Measurements from ENCODE around the gene CPXM2.
"Not testable (repeated sequence)": the region's sequence is repeated elsewhere in the genome, so short reads cannot be mapped to it uniquely, and the experiment has no call there.

CPXM2 gene

GRCh38 chr10:123746061-123746460 lies 145.5 kb downstream of the CPXM2 start:
- no peak for DNase-seq (ENCODE audit: low read depth in 1 of 2, low spot score in 1 of 2)
- TF ChIP-seq JUND (IDR thresholded peaks at IDR 0.05; ENCODE audit: low read depth) = no peak
- in situ Hi-C loops (cut with HindIII; ENCODE audit: low pct_unique_long_range_greater_than_20kb, low sequenced_read_pairs) = no loop called here

- no peak for DNase-seq (ENCODE audit: low read depth in 1 of 2, low spot score in 1 of 2)
- in situ Hi-C loops (cut with HindIII; ENCODE audit: low pct_unique_long_range_greater_than_20kb, low sequenced_read_pairs) = no loop called here
- TF ChIP-seq JUND (IDR thresholded peaks at IDR 0.05; ENCODE audit: low read depth) = no peak
Measured at GRCh38 chr10:123744224-123744536, 147.4 kb downstream of the CPXM2 start.

GRCh38 chr10:123743441-123744223 lies 148.0 kb downstream of the CPXM2 start:
- peak; percentile 11 to 94 for DNase-seq (ENCODE audit: low read depth in 1 of 2, low spot score in 1 of 2)
- TF ChIP-seq JUND (IDR thresholded peaks at IDR 0.05; ENCODE audit: low read depth) = no peak
- in situ Hi-C loops (cut with HindIII; ENCODE audit: low pct_unique_long_range_greater_than_20kb, low sequenced_read_pairs) = no loop called here

GRCh38 chr10:123742751-123743440 lies 148.7 kb downstream of the CPXM2 start:
- in situ Hi-C loops (cut with HindIII; ENCODE audit: low pct_unique_long_range_greater_than_20kb, low sequenced_read_pairs) = no loop called here

GRCh38 chr10:123741711-123742110 lies 149.9 kb downstream of the CPXM2 start:
- DNase-seq (ENCODE audit: low read depth in 1 of 2, low spot score in 1 of 2) = no peak
- in situ Hi-C loops (cut with HindIII; ENCODE audit: low pct_unique_long_range_greater_than_20kb, low sequenced_read_pairs) = no loop called here
- TF ChIP-seq JUND (IDR thresholded peaks at IDR 0.05; ENCODE audit: low read depth) = no peak

More at GRCh38 chr10:123742751-123743440, 148.7 kb downstream of the CPXM2 start:
- DNase-seq (ENCODE audit: low read depth in 1 of 2, low spot score in 1 of 2) = peak in 1 of 2 experiments; percentile 54
- no peak for TF ChIP-seq JUND (IDR thresholded peaks at IDR 0.05; ENCODE audit: low read depth)

- TF ChIP-seq JUND (IDR thresholded peaks at IDR 0.05; ENCODE audit: low read depth) = no peak
- in situ Hi-C loops (cut with HindIII; ENCODE audit: low pct_unique_long_range_greater_than_20kb, low sequenced_read_pairs) = no loop called here
- DNase-seq (ENCODE audit: low read depth in 1 of 2, low spot score in 1 of 2) = no peak
Measured at GRCh38 chr10:123741146-123741545, 150.5 kb downstream of the CPXM2 start.

- DNase-seq (ENCODE audit: low read depth in 1 of 2, low spot score in 1 of 2); in situ Hi-C loops (cut with HindIII; ENCODE audit: low pct_unique_long_range_greater_than_20kb, low sequenced_read_pairs): not testable (repeated sequence)
Measured at GRCh38 chr10:123736917-123737316, 154.7 kb downstream of the CPXM2 start.

- no peak for TF ChIP-seq JUND (IDR thresholded peaks at IDR 0.05; ENCODE audit: low read depth)
- in situ Hi-C loops (cut with HindIII; ENCODE audit: low pct_unique_long_range_greater_than_20kb, low sequenced_read_pairs) = no loop called here
- no peak for DNase-seq (ENCODE audit: low read depth in 1 of 2, low spot score in 1 of 2)
Measured at GRCh38 chr10:123729523-123729922, 162.1 kb downstream of the CPXM2 start.

- no peak for TF ChIP-seq JUND (IDR thresholded peaks at IDR 0.05; ENCODE audit: low read depth)
- in situ Hi-C loops (cut with HindIII; ENCODE audit: low pct_unique_long_range_greater_than_20kb, low sequenced_read_pairs) = no loop called here
- DNase-seq (ENCODE audit: low read depth in 1 of 2, low spot score in 1 of 2) = no peak
Measured at GRCh38 chr10:123726836-123727235, 164.8 kb downstream of the CPXM2 start.

- no peak for DNase-seq (ENCODE audit: low read depth in 1 of 2, low spot score in 1 of 2)
- in situ Hi-C loops (cut with HindIII; ENCODE audit: low pct_unique_long_range_greater_than_20kb, low sequenced_read_pairs) = no loop called here
- TF ChIP-seq JUND (IDR thresholded peaks at IDR 0.05; ENCODE audit: low read depth) = no peak
Measured at GRCh38 chr10:123726381-123726780, 165.2 kb downstream of the CPXM2 start.

GRCh38 chr10:123724747-123725146 lies 166.9 kb downstream of the CPXM2 start:
- TF ChIP-seq JUND (IDR thresholded peaks at IDR 0.05; ENCODE audit: low read depth) = no peak
- DNase-seq (ENCODE audit: low read depth in 1 of 2, low spot score in 1 of 2) = no peak
- in situ Hi-C loops (cut with HindIII; ENCODE audit: low pct_unique_long_range_greater_than_20kb, low sequenced_read_pairs) = no loop called here

- in situ Hi-C loops (cut with HindIII; ENCODE audit: low pct_unique_long_range_greater_than_20kb, low sequenced_read_pairs) = no loop called here
- no peak for DNase-seq (ENCODE audit: low read depth in 1 of 2, low spot score in 1 of 2)
- TF ChIP-seq JUND (IDR thresholded peaks at IDR 0.05; ENCODE audit: low read depth) = no peak
Measured at GRCh38 chr10:123722351-123722750, 169.3 kb downstream of the CPXM2 start.

GRCh38 chr10:123721441-123722049 lies 170.1 kb downstream of the CPXM2 start:
- in situ Hi-C loops (cut with HindIII; ENCODE audit: low pct_unique_long_range_greater_than_20kb, low sequenced_read_pairs) = no loop called here
- TF ChIP-seq JUND (IDR thresholded peaks at IDR 0.05; ENCODE audit: low read depth) = no peak
- no peak for DNase-seq (ENCODE audit: low read depth in 1 of 2, low spot score in 1 of 2)

Data from T47D (cell line).